SK-N-SH (cell line): ENCODE measurements around the gene NAV1. TPM values are rescaled to one million over a fixed set of nuclear protein-coding genes. Genes with fewer than 3 reads are reported as not detected.

Experiments used
- CTCF ChIA-PET: fragments of 300-600, 350-600 bp; formaldehyde crosslinking; extraction: SDS; loops from one replicate; lab custom pipeline; 2021; lab: Yijun Ruan, JAX
- POLR2A ChIA-PET: fragments of 350-600 bp; sonication (Branson Sonifier 250); formaldehyde crosslinking; extraction: SDS; loops from one replicate; lab custom pipeline; 2020; ENCODE audit warnings: antibody characterized with exemption, inconsistent platforms; lab: Yijun Ruan, JAX
- DNase-seq: peaks from one replicate; pipeline ENCODE4 v3.0.0; 2012
- H2AFZ ChIP-seq: fragments of 200-600 bp; sonication (generic); 2 replicates; pipeline ENCODE4 v1.8.1; 2016; ENCODE audit warnings: antibody characterized with exemption, mild to moderate bottlenecking, low read depth
- H3F3A ChIP-seq: fragments of 200-600 bp; sonication (generic); replicated peaks from 2 replicates; pipeline ENCODE3; 2016; ENCODE audit warnings: antibody characterized with exemption, mild to moderate bottlenecking; ENCODE audit not compliant: insufficient read depth
- H3K27ac ChIP-seq, 2 experiments: fragments of 200-500 bp in 1 of 2; fragments of 200-600 bp in 1 of 2; sonication (Bioruptor generic) in 1 of 2; sonication (generic), shearing (Covaris generic) in 1 of 2; 2 replicates each; pipeline versions ENCODE4 v1.5.1 to v1.6.1; 2014 to 2016; ENCODE audit warnings: low read depth in 2 of 2, inconsistent platforms in 1 of 2, low read length in 1 of 2, mild to moderate bottlenecking in 1 of 2, mixed read lengths in 1 of 2
- H3K27me3 ChIP-seq: fragments of 200-600 bp; sonication (generic), shearing (Covaris generic); 2 replicates; pipeline ENCODE4 v1.6.1; 2016; ENCODE audit warnings: mixed run types; ENCODE audit not compliant: insufficient read depth
- H3K36me3 ChIP-seq, 2 experiments: fragments of 200-500 bp in 1 of 2; fragments of 200-600 bp in 1 of 2; sonication (Bioruptor generic) in 1 of 2; sonication (generic) in 1 of 2; replicated peaks in 1 of 2; 2 replicates each; pipeline versions ENCODE3 to v1.5.1; 2014 to 2016; ENCODE audit warnings: low read length in 1 of 2, mild to moderate bottlenecking in 1 of 2; ENCODE audit not compliant: insufficient read depth in 2 of 2, control insufficient read depth in 1 of 2
- H3K4me1 ChIP-seq, 2 experiments: fragments of 200-500 bp in 1 of 2; fragments of 200-600 bp in 1 of 2; sonication (Bioruptor generic) in 1 of 2; sonication (generic), shearing (Covaris generic) in 1 of 2; 2 replicates each; pipeline versions ENCODE4 v1.5.1 to v1.6.1; 2014 to 2016; ENCODE audit warnings: low read depth in 1 of 2, low read length in 1 of 2, mixed run types in 1 of 2; ENCODE audit not compliant: insufficient read depth in 2 of 2, control insufficient read depth in 1 of 2
- H3K4me2 ChIP-seq: fragments of 200-600 bp; sonication (generic), shearing (Covaris generic); 2 replicates; pipeline ENCODE4 v1.6.1; 2017; ENCODE audit warnings: mixed run types
- H3K4me3 ChIP-seq, 2 experiments: fragments of 200-500 bp in 1 of 2; fragments of 200-600 bp in 1 of 2; sonication (Bioruptor generic) in 1 of 2; sonication (generic), shearing (Covaris generic) in 1 of 2; 2 replicates each; pipeline versions ENCODE4 v1.5.1 to v1.8.1; 2014 to 2016; ENCODE audit warnings: low read depth in 2 of 2, inconsistent platforms in 1 of 2, low read length in 1 of 2, mild to moderate bottlenecking in 1 of 2, mixed read lengths in 1 of 2, moderate library complexity in 1 of 2
- H3K79me2 ChIP-seq: fragments of 200-600 bp; sonication (generic); 2 replicates; pipeline ENCODE4 v1.8.1; 2017; ENCODE audit warnings: mild to moderate bottlenecking; ENCODE audit not compliant: insufficient read depth
- H3K9ac ChIP-seq: fragments of 200-600 bp; sonication (generic); 2 replicates; pipeline ENCODE4 v1.6.1; 2017; ENCODE audit warnings: mixed run types
- H3K9me2 ChIP-seq: fragments of 200-600 bp; sonication (generic); 2 replicates; pipeline ENCODE4 v1.6.1; 2017; ENCODE audit warnings: mixed run types
- H3K9me3 ChIP-seq: fragments of 200-600 bp; sonication (generic); 2 replicates; pipeline ENCODE4 v1.6.1; 2017; ENCODE audit warnings: mixed run types, mild to moderate bottlenecking, moderate library complexity
- H4K20me1 ChIP-seq: fragments of 200-600 bp; sonication (generic); 2 replicates; pipeline ENCODE4 v1.6.1; 2017; ENCODE audit warnings: mild to moderate bottlenecking, mixed run types; ENCODE audit not compliant: insufficient read depth
- CHD2 ChIP-seq: fragments of 150-350 bp; IDR thresholded peaks from 2 replicates; pipeline ENCODE4 v1.6.1; 2018; ENCODE audit warnings: low read length; ENCODE audit not compliant: partially characterized antibody
- ELF1 ChIP-seq: IDR thresholded peaks from 2 replicates; pipeline ENCODE4 v1.4.0; 2012
- FOXJ3 ChIP-seq: sonication (generic); formaldehyde crosslinking; IDR thresholded peaks from 2 replicates; pipeline ENCODE4 v1.5.1; 2020; ENCODE audit warnings: mild to moderate bottlenecking, missing genetic modification reagents
- GABPA ChIP-seq: IDR thresholded peaks from 2 replicates; pipeline ENCODE4 v1.4.0; 2012; ENCODE audit warnings: low read depth, mild to moderate bottlenecking
- JUND ChIP-seq: IDR thresholded peaks from 2 replicates; pipeline ENCODE4 v1.4.0; 2012
- POLR2AphosphoS5 ChIP-seq: IDR thresholded peaks from 2 replicates; pipeline ENCODE4 v1.6.1; 2012; ENCODE audit warnings: low read depth, low read length
- RAD21 ChIP-seq: IDR thresholded peaks from 2 replicates; pipeline ENCODE4 v1.6.1; 2012; ENCODE audit warnings: mild to moderate bottlenecking, low read length
- RCOR1 ChIP-seq: fragments of 150-350 bp; IDR thresholded peaks from 2 replicates; pipeline ENCODE4 v1.6.1; 2017; ENCODE audit warnings: antibody characterized with exemption, low read length
- RXRA ChIP-seq: IDR thresholded peaks from 2 replicates; pipeline ENCODE4 v1.4.0; 2012; ENCODE audit warnings: low read depth, mild to moderate bottlenecking, borderline replicate concordance
- SIN3A ChIP-seq: IDR thresholded peaks from 2 replicates; pipeline ENCODE4 v1.6.1; 2012; ENCODE audit warnings: low read depth, mild to moderate bottlenecking, low read length, moderate library complexity, borderline replicate concordance
- SMC3 ChIP-seq: IDR thresholded peaks from 2 replicates; pipeline ENCODE4 v1.6.1; 2012; ENCODE audit warnings: low read depth, low read length, improper control_type of control experiment
- WGBS: methylation state at CpG from one replicate; pipeline ENCODE4 v1.1.6; 2017; ENCODE audit warnings: low lambda C conversion rate; 5-methylcytosine and 5-hydroxymethylcytosine counted together
- polyA plus RNA-seq, 3 experiments: library from polyadenylated mRNA; depleted of rRNA; stranded (reverse); fragments of >200 nt; gene quantifications; 2 replicates each; pipeline ENCODE4 v1.2.3, GENCODE V29; 2012
- TF ChIP-seq, protein P1 (sequence below): IDR thresholded peaks from 2 replicates; pipeline ENCODE4 v1.4.0; 2012; ENCODE audit warnings: low read depth
- TF ChIP-seq, protein P2 (sequence below): IDR thresholded peaks from 2 replicates; pipeline ENCODE4; 2012
- TF ChIP-seq, protein P3 (sequence below): IDR thresholded peaks from 2 replicates; pipeline ENCODE4 v1.6.1; 2012; ENCODE audit warnings: mild to moderate bottlenecking, low read depth, low read length, moderate library complexity
- TF ChIP-seq, protein P4 (sequence below): IDR thresholded peaks from 2 replicates; pipeline ENCODE4 v1.4.0; 2012; ENCODE audit warnings: low read depth, borderline replicate concordance

NAV1 gene
- polyA plus RNA-seq, 1 of the 3 experiments (the other 2 are of a cell fraction) = 16.1 TPM

DNA sequence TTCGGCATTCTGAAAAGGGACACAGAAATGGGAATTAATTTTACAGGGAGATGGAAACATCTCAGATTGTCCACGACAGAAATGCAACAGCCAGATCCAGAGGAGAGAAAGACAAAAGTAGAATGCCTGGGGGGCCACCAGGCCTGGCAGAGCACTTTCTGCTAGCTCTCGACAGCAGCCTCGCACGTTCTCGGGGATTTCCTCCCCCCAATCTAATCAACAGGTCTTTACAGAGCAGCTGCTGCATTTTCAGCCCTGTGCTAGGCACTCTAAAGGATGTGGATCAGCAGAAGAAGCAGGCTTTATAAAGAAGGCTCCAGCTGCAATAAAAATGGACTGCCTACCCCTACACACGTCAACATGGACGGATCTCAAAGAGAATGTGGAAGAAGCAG lies 42.6 kb upstream of the NAV1 start:
- H3K79me2 ChIP-seq = peaks cover 85% of the 10 kb centered on the region
- ChIA-PET POLR2A (no interaction called here), CTCF (interaction anchor here (1.1 to 31.9 kb wide), 6 partner anchors 8 to 297 kb away, joined by 3 to 860 read pairs (median 8); partner anchors contain the start of gene CSRP1)
- no peak overlapping the region for H3K9ac ChIP-seq
- H3K27ac ChIP-seq = no peak overlapping the region; a peak in 1 of 4 replicates
- H4K20me1 ChIP-seq = peaks cover 11% of the 10 kb centered on the region; the same call in 1 of the 2 replicates
- H3K4me1 ChIP-seq = peaks cover 12 to 23% of the 10 kb centered on the region in 2 experiments; a peak in 2 of 4 replicates
- H3F3A ChIP-seq = peaks cover 19% of the 10 kb centered on the region
- TF ChIP-seq RAD21 (no peak), RXRA (no peak), ELF1 (no peak), SMC3 (no peak), SIN3A (no peak), RCOR1 (no peak), JUND (no peak), FOXJ3 (CRISPR knock-in tag) (no peak), GABPA (no peak), POLR2AphosphoS5 (no peak), CHD2 (no peak)
- TF ChIP-seq, protein P1, sequence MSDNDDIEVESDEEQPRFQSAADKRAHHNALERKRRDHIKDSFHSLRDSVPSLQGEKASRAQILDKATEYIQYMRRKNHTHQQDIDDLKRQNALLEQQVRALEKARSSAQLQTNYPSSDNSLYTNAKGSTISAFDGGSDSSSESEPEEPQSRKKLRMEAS = no peak
- TF ChIP-seq, protein P2, sequence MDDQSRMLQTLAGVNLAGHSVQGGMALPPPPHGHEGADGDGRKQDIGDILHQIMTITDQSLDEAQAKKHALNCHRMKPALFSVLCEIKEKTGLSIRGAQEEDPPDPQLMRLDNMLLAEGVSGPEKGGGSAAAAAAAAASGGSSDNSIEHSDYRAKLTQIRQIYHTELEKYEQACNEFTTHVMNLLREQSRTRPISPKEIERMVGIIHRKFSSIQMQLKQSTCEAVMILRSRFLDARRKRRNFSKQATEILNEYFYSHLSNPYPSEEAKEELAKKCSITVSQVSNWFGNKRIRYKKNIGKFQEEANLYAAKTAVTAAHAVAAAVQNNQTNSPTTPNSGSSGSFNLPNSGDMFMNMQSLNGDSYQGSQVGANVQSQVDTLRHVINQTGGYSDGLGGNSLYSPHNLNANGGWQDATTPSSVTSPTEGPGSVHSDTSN = no peak
- TF ChIP-seq, protein P3, sequence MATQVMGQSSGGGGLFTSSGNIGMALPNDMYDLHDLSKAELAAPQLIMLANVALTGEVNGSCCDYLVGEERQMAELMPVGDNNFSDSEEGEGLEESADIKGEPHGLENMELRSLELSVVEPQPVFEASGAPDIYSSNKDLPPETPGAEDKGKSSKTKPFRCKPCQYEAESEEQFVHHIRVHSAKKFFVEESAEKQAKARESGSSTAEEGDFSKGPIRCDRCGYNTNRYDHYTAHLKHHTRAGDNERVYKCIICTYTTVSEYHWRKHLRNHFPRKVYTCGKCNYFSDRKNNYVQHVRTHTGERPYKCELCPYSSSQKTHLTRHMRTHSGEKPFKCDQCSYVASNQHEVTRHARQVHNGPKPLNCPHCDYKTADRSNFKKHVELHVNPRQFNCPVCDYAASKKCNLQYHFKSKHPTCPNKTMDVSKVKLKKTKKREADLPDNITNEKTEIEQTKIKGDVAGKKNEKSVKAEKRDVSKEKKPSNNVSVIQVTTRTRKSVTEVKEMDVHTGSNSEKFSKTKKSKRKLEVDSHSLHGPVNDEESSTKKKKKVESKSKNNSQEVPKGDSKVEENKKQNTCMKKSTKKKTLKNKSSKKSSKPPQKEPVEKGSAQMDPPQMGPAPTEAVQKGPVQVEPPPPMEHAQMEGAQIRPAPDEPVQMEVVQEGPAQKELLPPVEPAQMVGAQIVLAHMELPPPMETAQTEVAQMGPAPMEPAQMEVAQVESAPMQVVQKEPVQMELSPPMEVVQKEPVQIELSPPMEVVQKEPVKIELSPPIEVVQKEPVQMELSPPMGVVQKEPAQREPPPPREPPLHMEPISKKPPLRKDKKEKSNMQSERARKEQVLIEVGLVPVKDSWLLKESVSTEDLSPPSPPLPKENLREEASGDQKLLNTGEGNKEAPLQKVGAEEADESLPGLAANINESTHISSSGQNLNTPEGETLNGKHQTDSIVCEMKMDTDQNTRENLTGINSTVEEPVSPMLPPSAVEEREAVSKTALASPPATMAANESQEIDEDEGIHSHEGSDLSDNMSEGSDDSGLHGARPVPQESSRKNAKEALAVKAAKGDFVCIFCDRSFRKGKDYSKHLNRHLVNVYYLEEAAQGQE = no peak
- TF ChIP-seq, protein P4, sequence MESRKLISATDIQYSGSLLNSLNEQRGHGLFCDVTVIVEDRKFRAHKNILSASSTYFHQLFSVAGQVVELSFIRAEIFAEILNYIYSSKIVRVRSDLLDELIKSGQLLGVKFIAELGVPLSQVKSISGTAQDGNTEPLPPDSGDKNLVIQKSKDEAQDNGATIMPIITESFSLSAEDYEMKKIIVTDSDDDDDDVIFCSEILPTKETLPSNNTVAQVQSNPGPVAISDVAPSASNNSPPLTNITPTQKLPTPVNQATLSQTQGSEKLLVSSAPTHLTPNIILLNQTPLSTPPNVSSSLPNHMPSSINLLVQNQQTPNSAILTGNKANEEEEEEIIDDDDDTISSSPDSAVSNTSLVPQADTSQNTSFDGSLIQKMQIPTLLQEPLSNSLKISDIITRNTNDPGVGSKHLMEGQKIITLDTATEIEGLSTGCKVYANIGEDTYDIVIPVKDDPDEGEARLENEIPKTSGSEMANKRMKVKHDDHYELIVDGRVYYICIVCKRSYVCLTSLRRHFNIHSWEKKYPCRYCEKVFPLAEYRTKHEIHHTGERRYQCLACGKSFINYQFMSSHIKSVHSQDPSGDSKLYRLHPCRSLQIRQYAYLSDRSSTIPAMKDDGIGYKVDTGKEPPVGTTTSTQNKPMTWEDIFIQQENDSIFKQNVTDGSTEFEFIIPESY = no peak
- H3K4me3 ChIP-seq = no peak overlapping the region
- no peak for DNase-seq
- 92% methylated on average over 8 of the region's 8 CpGs for WGBS
- H3K9me3 ChIP-seq = no peaks in the 10 kb centered on the region
- H2AFZ ChIP-seq = no peak overlapping the region
- H3K4me2 ChIP-seq = no peak overlapping the region
- no peaks in the 10 kb centered on the region for H3K9me2 ChIP-seq
- no peaks in the 10 kb centered on the region for H3K27me3 ChIP-seq
- H3K36me3 ChIP-seq = peaks cover 19 to 20% of the 10 kb centered on the region in 2 experiments
